Fibroblast of gingiva (primary cell): ENCODE measurements around the gene UBXN7.
"Not testable (repeated sequence)": the region's sequence is repeated elsewhere in the genome, so short reads cannot be mapped to it uniquely, and the experiment has no call there.

Source experiments
- DNase-seq: peaks from one replicate; pipeline ENCODE4 v3.0.0-alpha.2; 2011; ENCODE audit warnings: low read depth

UBXN7 gene

DNA sequence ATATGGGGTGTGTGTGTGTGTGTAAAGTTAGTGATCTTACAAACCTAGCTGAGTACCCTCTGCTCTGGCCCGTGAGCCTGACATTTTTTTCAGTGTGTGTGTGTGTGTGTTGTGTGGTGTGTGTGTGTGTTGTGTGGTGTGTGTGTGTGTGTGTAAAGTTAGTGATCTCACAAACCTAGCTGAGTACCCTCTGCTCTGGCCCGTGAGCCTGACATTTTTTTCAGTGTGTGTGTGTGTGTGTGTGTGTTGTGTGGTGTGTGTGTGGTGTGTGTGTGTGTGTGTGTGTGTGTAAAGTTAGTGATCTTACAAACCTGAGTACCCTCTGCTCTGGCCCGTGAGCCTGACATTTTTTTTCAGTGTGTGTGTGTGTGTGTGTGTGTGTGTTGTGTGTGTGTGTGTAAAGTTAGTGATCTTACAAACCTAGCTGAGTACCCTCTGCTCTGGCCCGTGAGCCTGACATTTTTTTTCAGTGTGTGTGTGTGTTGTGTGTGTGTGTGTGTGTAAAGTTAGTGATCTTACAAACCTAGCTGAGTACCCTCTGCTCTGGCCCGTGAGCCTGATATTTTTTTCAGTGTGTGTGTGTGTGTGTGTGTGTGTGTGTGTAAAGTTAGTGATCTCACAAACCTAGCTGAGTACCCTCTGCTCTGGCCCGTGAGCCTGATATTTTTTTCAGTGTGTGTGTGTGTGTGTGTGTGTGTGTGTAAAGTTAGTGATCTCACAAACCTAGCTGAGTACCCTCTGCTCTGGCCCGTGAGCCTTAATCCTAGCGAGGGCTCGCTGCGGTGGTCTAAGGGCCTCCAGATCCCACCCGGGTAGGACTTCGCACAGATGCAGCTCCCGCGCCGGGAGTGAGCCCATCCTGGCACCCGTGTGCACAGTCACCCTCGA is 115.2 kb downstream of the UBXN7 start:
- peak; percentile 40 for DNase-seq

DNA sequence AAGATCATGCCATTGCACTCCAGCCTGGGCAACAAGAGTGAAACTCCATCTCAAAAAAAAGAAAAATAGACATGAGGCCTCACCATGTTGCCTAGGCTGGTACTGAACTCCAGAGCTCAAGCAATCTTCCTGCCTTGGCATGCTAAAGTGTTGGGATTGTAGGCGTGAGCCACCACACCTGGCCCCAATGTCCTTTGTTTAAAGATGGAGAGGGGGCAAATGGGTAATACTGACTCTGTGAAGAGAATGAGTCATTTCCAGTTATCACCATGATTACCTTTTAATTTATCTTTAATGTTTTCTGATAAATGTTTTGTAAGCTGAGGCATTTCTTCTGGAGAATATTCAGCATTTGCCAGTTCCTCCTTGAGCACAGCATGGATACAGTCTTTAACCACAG is 116.4 kb downstream of the UBXN7 start:
- no peak for DNase-seq

DNA sequence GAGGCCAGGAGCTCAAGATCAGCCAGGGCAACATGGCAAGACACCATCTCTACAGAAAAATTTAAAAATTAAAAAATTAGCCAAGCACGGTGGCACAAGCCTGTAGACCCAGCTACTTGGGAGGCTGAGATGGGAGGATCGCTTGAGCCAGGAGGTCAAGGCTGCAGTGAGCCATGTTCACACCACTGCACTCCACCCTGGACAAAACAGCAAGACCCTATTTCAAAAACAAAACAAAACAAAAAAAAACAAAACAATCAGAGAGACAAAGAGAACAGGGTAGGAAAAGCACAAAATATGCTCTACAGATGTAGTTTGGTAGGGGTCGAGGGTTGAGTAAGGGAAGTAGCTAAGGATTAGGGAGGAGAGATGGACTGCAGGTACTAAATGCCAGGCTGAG is 117.6 kb downstream of the UBXN7 start:
- no peak for DNase-seq

DNA sequence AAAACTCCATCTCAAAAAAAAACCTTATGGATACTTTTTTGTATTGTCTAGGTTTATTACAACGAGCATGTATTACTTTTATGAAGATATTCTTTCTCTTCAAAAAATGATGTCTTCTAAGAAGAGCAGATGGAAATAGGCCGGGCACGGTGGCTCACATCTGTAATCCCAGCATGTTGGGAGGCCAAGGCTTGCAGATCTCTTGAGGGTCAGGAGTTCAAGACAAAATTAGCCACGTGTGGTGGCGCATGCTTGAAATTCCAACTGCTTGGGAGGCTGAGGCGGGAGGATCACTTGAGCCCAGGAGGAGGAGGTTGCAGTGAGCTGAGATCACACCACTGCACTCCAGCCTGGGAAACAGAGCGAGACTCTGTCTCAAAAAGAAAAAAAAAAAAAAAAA is 118.1 kb downstream of the UBXN7 start:
- DNase-seq: not testable (repeated sequence)

DNA sequence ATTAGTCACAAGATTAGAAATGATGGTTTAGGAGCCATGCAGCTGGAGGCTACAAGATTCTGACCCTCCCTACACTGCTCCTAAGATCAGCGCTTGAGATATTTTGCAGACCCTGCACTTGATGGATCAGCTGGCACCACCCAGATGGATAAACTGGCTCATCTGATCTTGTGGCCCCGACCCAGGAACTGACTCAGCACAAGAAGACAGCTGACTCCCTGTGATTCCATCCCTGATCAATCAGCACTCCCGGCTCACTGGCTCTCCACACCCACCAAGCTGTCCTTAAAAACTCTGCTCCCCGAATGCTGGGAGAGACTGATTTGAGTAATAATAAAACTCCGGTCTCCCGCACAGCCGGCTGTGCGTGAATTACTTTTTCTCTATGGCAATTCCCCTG is 129.3 kb downstream of the UBXN7 start:
- not testable (repeated sequence) for DNase-seq

DNA sequence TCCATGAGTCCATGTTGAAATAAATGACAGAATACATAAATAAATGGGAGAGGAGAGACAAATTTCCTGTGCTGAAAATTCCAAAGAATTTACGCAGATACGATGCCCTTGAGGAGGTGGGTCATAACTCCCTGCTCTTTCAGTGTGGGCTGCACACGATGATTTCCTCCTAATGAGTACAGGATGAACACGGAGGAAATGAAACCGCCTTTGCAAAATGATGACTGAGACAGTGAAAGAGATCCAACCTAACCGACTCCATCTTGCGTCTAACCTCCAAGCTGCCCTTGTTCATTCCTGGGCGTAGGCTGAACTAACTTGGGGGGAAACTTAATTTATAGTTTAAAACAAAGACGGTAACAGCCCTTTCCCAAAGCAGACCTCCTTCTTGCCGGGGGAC is 129.7 kb downstream of the UBXN7 start:
- DNase-seq: not testable (repeated sequence)

DNA sequence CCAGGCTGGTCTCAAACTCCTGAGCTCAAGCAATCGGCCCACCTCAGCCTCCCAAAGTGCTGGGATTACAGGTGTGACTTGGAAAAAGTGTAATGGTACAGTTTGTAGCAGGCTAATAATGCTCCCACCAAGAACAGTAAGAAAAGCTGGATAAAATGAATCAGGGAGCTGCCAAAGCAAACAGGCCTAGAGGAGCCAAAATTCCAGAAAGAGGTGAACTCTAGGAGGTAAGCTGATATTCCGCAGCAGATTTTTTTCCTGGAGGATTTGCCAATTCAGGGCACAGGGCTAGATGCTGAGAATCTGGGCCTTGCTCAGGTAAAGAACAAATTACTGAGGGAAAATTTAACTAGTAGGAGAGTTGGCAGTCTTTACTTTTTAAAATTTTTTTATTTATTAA is 133.7 kb downstream of the UBXN7 start:
- no peak for DNase-seq
